GM18873 (cell line): ENCODE measurements around the gene C12orf56.
"Not testable (repeated sequence)": the region's sequence is repeated elsewhere in the genome, so short reads cannot be mapped to it uniquely, and the experiment has no call there.

Experiments used
- ATAC-seq: cut with Tn5 transposase; IDR thresholded peaks from one replicate; pipeline ENCODE4 v1.9.1; 2021; ENCODE audit warnings: mild to moderate bottlenecking, moderate library complexity, moderate number of reproducible peaks; ENCODE audit not compliant: unreplicated experiment, low FRiP score

C12orf56 gene

GRCh38 chr12:64252681-64253080, 137.9 kb downstream of the C12orf56 start:
- no peak for ATAC-seq

GRCh38 chr12:64243809-64244208, 146.7 kb downstream of the C12orf56 start:
- ATAC-seq, result no peak

DNA sequence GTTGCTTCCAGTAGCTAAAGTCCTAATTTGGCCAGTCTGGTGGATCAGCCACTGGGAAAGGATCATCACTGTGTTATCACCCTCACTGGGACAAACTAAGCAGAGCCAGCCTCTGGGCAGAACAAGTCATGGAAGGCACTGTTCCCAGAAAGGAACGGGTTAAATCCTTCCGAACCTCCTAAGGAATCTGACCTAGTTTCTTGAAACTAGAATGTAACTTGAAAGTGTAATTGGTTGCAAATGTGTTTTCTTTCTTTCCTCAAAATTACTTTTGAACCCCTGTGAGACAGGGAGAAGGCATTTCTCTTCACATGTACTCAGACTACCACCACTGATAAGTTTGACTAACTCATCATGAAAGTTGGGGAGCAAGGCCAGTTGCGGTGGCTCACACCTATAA, 149.8 kb downstream of the C12orf56 start:
- no peak for ATAC-seq

- no peak for ATAC-seq
These were observed 153.2 kb downstream of the C12orf56 start for GRCh38 chr12:64237382-64237781.

DNA sequence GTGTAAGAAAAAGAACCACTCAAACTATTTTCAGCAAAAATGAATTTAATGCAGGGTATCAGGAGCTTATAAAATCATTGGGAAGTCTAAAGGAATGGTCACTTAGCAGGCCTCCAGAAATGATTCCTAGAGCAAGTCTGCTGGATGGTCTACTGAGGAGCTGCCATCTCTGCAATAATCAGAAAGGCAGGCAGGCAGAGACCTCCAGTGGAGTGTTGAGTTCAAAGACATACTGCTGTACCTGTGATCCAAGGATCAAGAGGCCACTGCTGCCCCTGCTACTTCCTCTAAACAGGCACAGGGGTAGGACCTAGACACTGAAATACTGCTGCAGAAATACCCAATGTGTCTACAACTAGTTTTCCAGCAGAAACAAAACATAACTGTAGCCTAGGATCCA, 154.0 kb downstream of the C12orf56 start:
- no peak for ATAC-seq

GRCh38 chr12:64232196-64232595, 158.4 kb downstream of the C12orf56 start:
- ATAC-seq, result no peak

- no peak for ATAC-seq
These were observed 160.8 kb downstream of the C12orf56 start for GRCh38 chr12:64229796-64230195.

DNA sequence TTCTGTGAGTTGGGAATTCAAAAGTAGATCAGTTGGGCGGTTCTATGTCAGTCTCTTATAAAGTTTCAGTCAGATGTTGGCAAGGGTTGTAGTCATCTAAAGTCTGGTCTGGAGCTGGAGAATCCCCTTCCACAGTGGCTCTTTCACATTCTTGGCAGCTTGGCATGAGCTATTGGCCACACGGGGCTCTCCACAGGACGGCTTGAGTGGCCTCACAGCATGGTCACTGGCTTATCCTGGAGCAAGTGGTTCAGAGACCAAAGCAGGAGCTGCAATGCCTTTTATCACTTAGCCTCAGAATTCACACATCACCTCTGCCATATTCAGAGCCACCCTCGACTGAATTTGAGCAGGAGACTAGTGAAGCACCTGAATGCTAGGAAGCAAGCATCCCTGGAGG, 161.3 kb downstream of the C12orf56 start:
- no peak for ATAC-seq

DNA sequence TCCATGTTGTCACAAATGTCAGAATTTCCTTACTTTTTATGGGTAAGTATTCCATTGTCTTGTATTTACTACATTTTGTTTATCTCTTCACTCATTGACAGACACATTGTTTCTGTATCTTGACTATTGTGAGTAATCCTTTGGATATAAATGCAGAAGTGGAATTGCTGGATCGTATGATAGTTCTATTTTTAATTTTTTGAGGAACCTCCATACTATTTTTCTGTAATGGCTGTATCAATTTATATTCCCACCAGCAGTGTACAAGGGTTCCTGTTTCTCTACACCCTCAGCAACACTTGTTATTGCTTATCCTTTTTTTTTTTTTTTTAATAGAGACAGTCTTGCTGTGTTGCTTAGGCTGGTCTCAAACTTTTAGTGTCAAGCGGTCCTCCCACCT, 164.9 kb downstream of the C12orf56 start:
- ATAC-seq, result no peak

- ATAC-seq, result peak; percentile 95
These were observed 168.4 kb downstream of the C12orf56 start, which contains the start of gene KICS2 for GRCh38 chr12:64222009-64222765. TSS of gene KICS2 (minus strand) at chr12:64222296. CDS start at chr12:64222237, 59 bp downstream.

DNA sequence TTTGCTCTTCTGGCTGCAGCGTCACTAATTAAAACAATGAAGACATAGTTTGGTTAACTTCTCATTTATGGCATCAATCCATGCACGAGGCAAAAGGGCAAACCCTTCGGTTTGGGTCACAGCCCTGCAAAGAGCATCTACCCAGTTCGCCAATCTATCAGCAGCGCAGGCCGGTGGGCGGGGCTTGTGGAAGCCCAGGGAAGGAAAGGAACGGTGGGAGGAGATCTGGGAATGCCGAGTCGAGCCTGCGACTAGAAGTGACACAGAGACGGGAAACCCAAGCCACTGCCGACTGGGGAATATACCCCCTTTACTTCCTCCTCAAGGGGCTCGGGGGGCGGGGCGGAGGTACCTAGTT, 168.9 kb downstream of the C12orf56 start:
- peak; percentile 17 for ATAC-seq

DNA sequence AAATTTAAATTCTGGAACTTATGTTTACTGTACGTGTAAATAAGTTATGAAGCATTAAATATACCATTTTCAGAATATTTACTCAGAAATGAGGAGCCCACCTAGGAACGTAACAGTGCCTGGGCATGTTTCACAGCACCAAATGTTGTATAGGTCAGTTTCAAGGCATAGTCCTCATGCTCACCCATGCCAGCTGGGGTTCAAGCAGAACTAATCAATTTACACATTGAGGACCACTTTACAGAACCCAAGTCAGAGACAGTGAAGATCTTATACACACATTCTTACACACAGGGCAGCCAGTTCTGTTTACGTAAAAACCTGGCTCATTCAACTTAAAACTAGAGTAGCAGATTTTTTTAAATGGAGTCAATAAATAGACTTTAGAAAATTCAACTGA, 170.5 kb downstream of the C12orf56 start:
- ATAC-seq, result no peak

DNA sequence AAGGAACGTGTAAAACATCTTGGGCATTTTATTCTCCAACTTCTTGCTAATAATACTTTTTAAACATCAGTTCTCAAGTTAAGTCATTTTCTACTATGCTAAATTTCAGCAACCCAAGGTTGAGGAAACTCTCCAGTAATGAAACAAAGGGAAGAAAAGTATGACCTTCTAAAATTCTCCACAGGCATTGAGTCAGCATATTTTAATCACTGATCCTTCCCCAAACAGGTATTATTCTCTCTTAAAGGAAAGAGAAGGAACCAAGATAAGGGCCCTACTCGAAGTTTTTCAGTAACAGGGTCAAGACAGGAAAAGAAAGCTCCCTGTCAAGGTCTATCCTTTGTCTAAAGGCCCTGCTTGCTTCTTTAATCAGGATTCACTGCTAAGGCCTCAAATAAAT, 171.4 kb downstream of the C12orf56 start:
- ATAC-seq, result no peak

DNA sequence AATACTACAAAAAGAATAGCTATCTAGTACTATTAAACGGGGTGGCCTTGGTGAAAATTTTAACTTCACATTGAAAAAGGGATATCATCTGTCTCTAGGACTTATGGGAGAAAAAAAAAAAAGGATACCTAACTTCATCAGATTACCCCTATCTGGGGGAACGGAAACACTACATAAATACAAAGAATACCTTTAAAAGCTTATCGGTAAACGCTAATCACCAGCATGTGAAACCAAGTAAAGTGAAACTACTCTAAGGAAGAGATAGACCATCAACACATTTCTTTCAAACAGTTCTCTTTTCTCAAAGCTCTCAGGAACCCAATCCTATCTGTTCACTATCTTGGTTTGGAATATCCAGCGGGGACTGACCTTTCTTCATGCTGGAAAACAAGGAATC, 172.0 kb downstream of the C12orf56 start:
- ATAC-seq, result no peak

DNA sequence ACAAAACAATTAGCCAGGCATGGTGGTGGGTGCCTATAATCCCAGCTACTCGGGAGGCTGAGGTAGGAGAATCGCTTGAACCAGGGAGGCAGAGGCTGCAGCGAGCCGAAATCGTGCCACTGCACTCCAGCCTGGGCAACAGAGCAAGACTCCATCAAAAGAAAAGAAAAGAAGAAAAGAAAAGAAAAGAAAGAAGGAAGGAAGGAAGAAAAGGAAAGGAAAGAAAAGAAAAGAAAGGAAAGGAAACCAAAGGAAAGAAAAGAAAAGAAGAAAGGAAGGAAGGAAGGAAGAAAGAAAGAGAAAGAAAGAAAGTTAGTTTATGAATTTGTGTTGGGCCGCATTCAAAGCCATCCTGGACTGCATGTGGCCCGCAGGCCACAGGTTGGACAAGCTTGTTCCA, 172.9 kb downstream of the C12orf56 start:
- not testable (repeated sequence) for ATAC-seq

DNA sequence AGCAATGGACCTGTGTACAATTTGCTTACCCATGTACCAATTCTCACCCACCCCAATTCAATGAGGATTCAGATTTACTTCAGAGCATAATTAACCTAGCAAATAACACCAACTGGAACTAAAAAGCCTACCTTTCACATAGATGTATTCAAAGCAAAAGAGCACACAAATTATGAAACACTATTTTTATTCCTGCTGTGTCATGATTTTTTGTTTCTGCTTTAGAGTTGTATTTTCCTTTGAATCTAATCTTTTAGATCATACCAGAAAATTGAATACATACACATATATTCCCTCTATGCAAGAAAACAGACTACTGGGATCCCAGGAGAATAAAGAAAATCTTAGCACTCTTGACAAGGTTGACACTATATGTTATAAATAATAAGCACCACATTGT, 174.3 kb downstream of the C12orf56 start:
- no peak for ATAC-seq
